Stomach (tissue), 9 donors: ENCODE measurements around the gene SSTR5. TPM values are rescaled to one million over a fixed set of nuclear protein-coding genes. Genes with fewer than 3 reads are reported as not detected.

Source experiments
- DNase-seq, 2 donors: peaks; one replicate each; pipeline versions ENCODE4 v3.0.0 to v3.0.0-alpha.2; 2013 to 2019
- H3K27ac ChIP-seq, 5 donors: fragments of 200-600 bp in 4 of 5; sonication (generic) in 4 of 5; one replicate each; pipeline ENCODE4 v1.5.1; 2013 to 2019; ENCODE audit warnings: mild to moderate bottlenecking in 1 of 5, moderate library complexity in 1 of 5
- H3K27me3 ChIP-seq, 3 donors: fragments of 200-600 bp; sonication (generic); one replicate each; pipeline ENCODE4 v1.5.1; 2017 to 2019; ENCODE audit warnings: mixed run types in 1 of 3
- H3K36me3 ChIP-seq, 4 donors: fragments of 200-600 bp; sonication (generic); 1 replicate in 3 of 4; 2 replicates in 1 of 4; pipeline ENCODE4 v1.5.1; 2016 to 2019
- H3K4me1 ChIP-seq, 4 donors: fragments of 200-600 bp; sonication (generic); one replicate each; pipeline ENCODE4 v1.5.1; 2016 to 2019
- H3K4me3 ChIP-seq, 4 donors: fragments of 200-600 bp; sonication (generic) in 3 of 4; one replicate each; pipeline ENCODE4 v1.5.1; 2016 to 2019; ENCODE audit warnings: mild to moderate bottlenecking in 1 of 4
- H3K9me3 ChIP-seq, 4 donors: fragments of 200-600 bp; sonication (generic); one replicate each; pipeline ENCODE4 v1.5.1; 2016 to 2019
- CTCF ChIP-seq, 7 experiments: fragments of 450-650 bp in 4 of 7; fragments of 200-600 bp in 3 of 7; sonication (generic) in 3 of 7; IDR thresholded peaks; one replicate each; pipeline ENCODE4 v1.5.1; 2016 to 2019; ENCODE audit warnings: antibody characterized with exemption in 7 of 7, control low read depth in 2 of 7, mild to moderate bottlenecking in 1 of 7
- EP300 ChIP-seq: sonication (generic); formaldehyde crosslinking; IDR thresholded peaks from one replicate; pipeline ENCODE4 v1.6.1; 2017; ENCODE audit warnings: antibody characterized with exemption
- POLR2A ChIP-seq, 4 donors: fragments of 450-650 bp; IDR thresholded peaks; one replicate each; pipeline ENCODE4 v1.6.1; 2016; ENCODE audit warnings: antibody characterized with exemption in 4 of 4, control low read depth in 2 of 4, mild to moderate bottlenecking in 1 of 4, moderate library complexity in 1 of 4
- POLR2AphosphoS5 ChIP-seq, 3 donors: sonication (generic); formaldehyde crosslinking; IDR thresholded peaks; one replicate each; pipeline ENCODE4 v1.6.1; 2016; ENCODE audit warnings: antibody characterized with exemption in 3 of 3
- WGBS, 5 donors: extraction: QIAGEN DNeasy Blood & Tissue Kit in 3 of 5; methylation state at CpG; one replicate each; pipeline versions ENCODE4 v1.1.5 to v1.1.7; 2013 to 2018; 5-methylcytosine and 5-hydroxymethylcytosine counted together
- intact Hi-C: fragments of 100-400 bp; cut with DNase I; formaldehyde crosslinking; loops from one replicate; pipeline ENCODE4 v1.15.1; 2023; ENCODE audit warnings: low total_unique reads
- polyA plus RNA-seq, 3 donors: library from polyadenylated mRNA; stranded (reverse); fragments of 200-250 nt; gene quantifications; one replicate each; pipeline ENCODE4 v1.2.3, GENCODE V29; 2013
- total RNA-seq, 5 donors: library from RNA; depleted of rRNA; stranded (reverse); fragments of >200 nt; gene quantifications; one replicate each; pipeline versions ENCODE4 v1.1.0 to v1.2.3, GENCODE V29; 2014 to 2016
- donor health status: healthy with polysubstance abuse.
- donor health status: Bipolar disorder and iron deficiency.
- donor health status: healthy.

SSTR5 gene
- total and polyA plus RNA-seq, 8 donors = 0.13 TPM; not detected in 7

GRCh38 chr16:1109648-1110047 is 37.1 kb downstream of the SSTR5 start:
- no peak overlapping the region for H3K27ac ChIP-seq
- peaks cover 0 to 93% (median 46%) of the 10 kb centered on the region in 3 donors for H3K27me3 ChIP-seq
- H3K9me3 ChIP-seq = no peaks in the 10 kb centered on the region
- no peaks in the 10 kb centered on the region for H3K36me3 ChIP-seq
- peaks cover 0 to 14% (median 11%) of the 10 kb centered on the region in 4 donors for H3K4me1 ChIP-seq
- WGBS, 5 donors = 56 to 71% (median 61%) methylated on average over 19 of the region's 19 CpGs
- no peak for DNase-seq
- intact Hi-C loops = no loop called here
- no peak overlapping the region for H3K4me3 ChIP-seq
- TF ChIP-seq POLR2A (IDR thresholded peaks at IDR 0.05) (no peak), CTCF (IDR thresholded peaks at IDR 0.05) (no peak), POLR2AphosphoS5 (IDR thresholded peaks at IDR 0.05) (no peak), EP300 (no peak)

GRCh38 chr16:1112506-1113184 is 40.1 kb downstream of the SSTR5 start:
- 60 to 70% (median 64%) methylated on average over 15 to 26 of the region's 26 CpGs for WGBS, 5 donors
- TF ChIP-seq POLR2A (IDR thresholded peaks at IDR 0.05) (no peak), EP300 (no peak), CTCF (IDR thresholded peaks at IDR 0.05) (no peak), POLR2AphosphoS5 (IDR thresholded peaks at IDR 0.05) (no peak)
- Histone ChIP-seq H3K4me3 (no peak overlapping the region), H3K27ac (no peak overlapping the region), H3K9me3 (no peaks in the 10 kb centered on the region), H3K27me3 (peaks cover 0 to 92% (median 37%) of the 10 kb centered on the region in 3 donors), H3K36me3 (no peaks in the 10 kb centered on the region), H3K4me1 (peaks cover 0 to 9% (median 9%) of the 10 kb centered on the region in 4 donors)
- intact Hi-C loops = no loop called here
- no peak for DNase-seq

GRCh38 chr16:1113489-1113888 is 40.9 kb downstream of the SSTR5 start:
- H3K27me3 ChIP-seq = peaks cover 0 to 92% (median 29%) of the 10 kb centered on the region in 3 donors
- 63 to 74% (median 69%) methylated on average over 10 to 16 of the region's 16 CpGs for WGBS, 5 donors
- TF ChIP-seq EP300 = no peak
- H3K4me3 ChIP-seq = no peak overlapping the region
- no peak overlapping the region for H3K27ac ChIP-seq
- H3K4me1 ChIP-seq = peaks cover 0 to 9% (median 8%) of the 10 kb centered on the region in 4 donors
- no peak for DNase-seq
- H3K36me3 ChIP-seq = no peaks in the 10 kb centered on the region
- H3K9me3 ChIP-seq = no peaks in the 10 kb centered on the region
- intact Hi-C loops = no loop called here

- 78 to 86% (median 78%) methylated on average over 13 to 15 of the region's 15 CpGs for WGBS, 5 donors
- intact Hi-C loops = no loop called here
- H3K9me3 ChIP-seq = no peaks in the 10 kb centered on the region
- peaks cover 0 to 3% (median 3%) of the 10 kb centered on the region in 4 donors for H3K4me1 ChIP-seq
- H3K4me3 ChIP-seq = no peak overlapping the region
- TF ChIP-seq POLR2AphosphoS5 (IDR thresholded peaks at IDR 0.05) (no peak), POLR2A (IDR thresholded peaks at IDR 0.05) (no peak), CTCF (IDR thresholded peaks at IDR 0.05) (no peak), EP300 (no peak)
- H3K27me3 ChIP-seq = peaks cover 0 to 92% (median 25%) of the 10 kb centered on the region in 3 donors
- H3K36me3 ChIP-seq = no peaks in the 10 kb centered on the region
- H3K27ac ChIP-seq = no peak overlapping the region
- DNase-seq = no peak
These were observed 41.5 kb downstream of the SSTR5 start for GRCh38 chr16:1113889-1114526.

GRCh38 chr16:1116693-1117077 is 44.1 kb downstream of the SSTR5 start:
- TF ChIP-seq POLR2A (IDR thresholded peaks at IDR 0.05) (no peak), POLR2AphosphoS5 (IDR thresholded peaks at IDR 0.05) (no peak)
- H3K4me1 ChIP-seq = no peaks in the 10 kb centered on the region
- H3K27me3 ChIP-seq = peaks cover 0 to 92% (median 26%) of the 10 kb centered on the region in 3 donors
- no peak overlapping the region for H3K27ac ChIP-seq
- intact Hi-C loops = no loop called here
- H3K9me3 ChIP-seq = no peaks in the 10 kb centered on the region
- WGBS, 5 donors = 50 to 66% (median 57%) methylated on average over 5 to 16 of the region's 16 CpGs
- no peaks in the 10 kb centered on the region for H3K36me3 ChIP-seq
- DNase-seq = no peak
- H3K4me3 ChIP-seq = no peak overlapping the region
